GM08714 (cell line): ENCODE results near the gene MEP1B.
A peak's percentile ranks its signal among the peaks of the same experiment; 100 is the strongest.
"Not testable (repeated sequence)": the region's sequence is repeated elsewhere in the genome, so short reads cannot be mapped to it uniquely, and the experiment has no call there.

ENCODE experiments used
- H3K4me3 ChIP-seq: fragments of 200-500 bp; sonication (Bioruptor generic); 2 replicates; pipeline ENCODE4 v1.5.1; 2014; ENCODE audit warnings: mild to moderate bottlenecking, low read length, inconsistent platforms
- ZNF274 ChIP-seq: IDR thresholded peaks from 2 replicates; pipeline ENCODE4 v1.6.1; 2012; ENCODE audit warnings: mild to moderate bottlenecking, low read depth, low read length

Gene MEP1B

GRCh38 chr18:32189790-32190189 is at the start of gene MEP1B:
TSS of gene MEP1B (plus strand) at chr18:32190039. CDS start at chr18:32190071, 32 bp downstream.
- no peak for TF ChIP-seq ZNF274
- H3K4me3 ChIP-seq: no peak within 1 kb of the TSS

- H3K4me3 ChIP-seq: no peak overlapping the region
- TF ChIP-seq ZNF274: no peak
These were observed 41.5 kb upstream of the MEP1B start for GRCh38 chr18:32148185-32148870.

GRCh38 chr18:32152705-32153448 is 37.0 kb upstream of the MEP1B start:
- TF ChIP-seq ZNF274: no peak
- H3K4me3 ChIP-seq: peak overlapping the region; percentile 26; the same call in 1 of the 2 replicates

- H3K4me3 ChIP-seq: no peak overlapping the region
These were observed 33.0 kb upstream of the MEP1B start for GRCh38 chr18:32156855-32157254.

GRCh38 chr18:32157580-32157979 is 32.3 kb upstream of the MEP1B start:
- no peak for TF ChIP-seq ZNF274
- H3K4me3 ChIP-seq: no peak overlapping the region

More at GRCh38 chr18:32156855-32157254, 33.0 kb upstream of the MEP1B start:
- TF ChIP-seq ZNF274: no peak

GRCh38 chr18:32158108-32158624 is 31.7 kb upstream of the MEP1B start:
- no peak overlapping the region; the same call in 1 of the 2 replicates for H3K4me3 ChIP-seq
- no peak for TF ChIP-seq ZNF274

GRCh38 chr18:32158631-32159030 is 31.2 kb upstream of the MEP1B start:
- H3K4me3 ChIP-seq: not testable (repeated sequence)

- H3K4me3 ChIP-seq: no peak overlapping the region
- no peak for TF ChIP-seq ZNF274
These were observed 29.3 kb upstream of the MEP1B start for GRCh38 chr18:32160547-32160946.

- TF ChIP-seq ZNF274: no peak
- no peak overlapping the region for H3K4me3 ChIP-seq
These were observed 21.7 kb upstream of the MEP1B start for GRCh38 chr18:32167980-32168730.

- no peak overlapping the region for H3K4me3 ChIP-seq
These were observed 16.2 kb upstream of the MEP1B start for GRCh38 chr18:32173654-32174053.

GRCh38 chr18:32174719-32175118 is 15.1 kb upstream of the MEP1B start:
- no peak overlapping the region for H3K4me3 ChIP-seq
- no peak for TF ChIP-seq ZNF274

More at GRCh38 chr18:32173654-32174053, 16.2 kb upstream of the MEP1B start:
- TF ChIP-seq ZNF274: no peak

GRCh38 chr18:32175265-32175664 is 14.6 kb upstream of the MEP1B start:
- TF ChIP-seq ZNF274: no peak
- no peak overlapping the region for H3K4me3 ChIP-seq

GRCh38 chr18:32176745-32177144 is 13.1 kb upstream of the MEP1B start:
- H3K4me3 ChIP-seq: not testable (repeated sequence)

- no peak overlapping the region for H3K4me3 ChIP-seq
- no peak for TF ChIP-seq ZNF274
These were observed 12.3 kb upstream of the MEP1B start for GRCh38 chr18:32177530-32177929.
